SK-N-SH treated with all-trans-retinoic acid at 6 μM for 48 hours (cell line): ENCODE measurements around the gene CKM.

Source experiments
- ARNTL ChIP-seq: fragments of 450-650 bp; formaldehyde crosslinking; IDR thresholded peaks from 2 replicates; pipeline ENCODE4 v1.5.0; 2020; ENCODE audit warnings: low read depth, mild to moderate bottlenecking, moderate library complexity, borderline replicate concordance
- CREB5 ChIP-seq: fragments of 250-450 bp; sonication (Bioruptor Pico); IDR thresholded peaks from 2 replicates; pipeline ENCODE4 v1.5.1; 2020; ENCODE audit warnings: low read depth, mild to moderate bottlenecking, moderate library complexity
- CSRNP3 ChIP-seq: fragments of 250-450 bp; sonication (Bioruptor Pico); IDR thresholded peaks from 2 replicates; pipeline ENCODE4 v1.5.1; 2021; ENCODE audit warnings: mild to moderate bottlenecking, moderate library complexity
- ESRRG ChIP-seq: fragments of 250-450 bp; sonication (Bioruptor Pico); IDR thresholded peaks from 2 replicates; pipeline ENCODE4 v1.6.1; 2021; ENCODE audit warnings: mild to moderate bottlenecking
- GLIS3 ChIP-seq: fragments of 250-450 bp; sonication (Bioruptor Pico); IDR thresholded peaks from 2 replicates; pipeline ENCODE4 v1.5.0; 2020; ENCODE audit warnings: mild to moderate bottlenecking, moderate library complexity
- OSR1 ChIP-seq: fragments of 250-450 bp; sonication (Bioruptor Pico); IDR thresholded peaks from 2 replicates; pipeline ENCODE4 v1.8.0; 2022; ENCODE audit warnings: moderate library complexity, mild to moderate bottlenecking, inconsistent platforms
- PATZ1 ChIP-seq: fragments of 250-450 bp; sonication (Bioruptor Pico); IDR thresholded peaks from 2 replicates; pipeline ENCODE4 v1.8.0; 2020; ENCODE audit warnings: mild to moderate bottlenecking, moderate library complexity, borderline replicate concordance
- PPARA ChIP-seq: fragments of 250-450 bp; sonication (Bioruptor Pico); IDR thresholded peaks from 2 replicates; pipeline ENCODE4 v1.5.0; 2020; ENCODE audit warnings: mild to moderate bottlenecking, borderline replicate concordance
- SNAI2 ChIP-seq: fragments of 250-450 bp; sonication (Bioruptor Pico); IDR thresholded peaks from 2 replicates; pipeline ENCODE4 v1.5.0; 2020; ENCODE audit warnings: mild to moderate bottlenecking, moderate library complexity
- TCF4 ChIP-seq: fragments of 250-450 bp; sonication (Bioruptor Pico); IDR thresholded peaks from 2 replicates; pipeline ENCODE4 v1.8.0; 2021; ENCODE audit warnings: mild to moderate bottlenecking, moderate library complexity, borderline replicate concordance
- ZFP3 ChIP-seq: fragments of 250-450 bp; sonication (Bioruptor Pico); IDR thresholded peaks from 2 replicates; pipeline ENCODE4 v1.5.0; 2020; ENCODE audit warnings: mild to moderate bottlenecking, moderate library complexity
- ZFP30 ChIP-seq: fragments of 450-650 bp; formaldehyde crosslinking; IDR thresholded peaks from 2 replicates; pipeline ENCODE4 v1.5.0; 2022; ENCODE audit warnings: mild to moderate bottlenecking, moderate library complexity
- ZNF70 ChIP-seq: fragments of 450-650 bp; formaldehyde crosslinking; IDR thresholded peaks from 2 replicates; pipeline ENCODE4 v1.5.0; 2020; ENCODE audit warnings: mild to moderate bottlenecking, moderate library complexity
- ZNF8 ChIP-seq: fragments of 450-650 bp; formaldehyde crosslinking; IDR thresholded peaks from 2 replicates; pipeline ENCODE4 v1.5.0; 2020; ENCODE audit warnings: mild to moderate bottlenecking, moderate library complexity

DNA sequence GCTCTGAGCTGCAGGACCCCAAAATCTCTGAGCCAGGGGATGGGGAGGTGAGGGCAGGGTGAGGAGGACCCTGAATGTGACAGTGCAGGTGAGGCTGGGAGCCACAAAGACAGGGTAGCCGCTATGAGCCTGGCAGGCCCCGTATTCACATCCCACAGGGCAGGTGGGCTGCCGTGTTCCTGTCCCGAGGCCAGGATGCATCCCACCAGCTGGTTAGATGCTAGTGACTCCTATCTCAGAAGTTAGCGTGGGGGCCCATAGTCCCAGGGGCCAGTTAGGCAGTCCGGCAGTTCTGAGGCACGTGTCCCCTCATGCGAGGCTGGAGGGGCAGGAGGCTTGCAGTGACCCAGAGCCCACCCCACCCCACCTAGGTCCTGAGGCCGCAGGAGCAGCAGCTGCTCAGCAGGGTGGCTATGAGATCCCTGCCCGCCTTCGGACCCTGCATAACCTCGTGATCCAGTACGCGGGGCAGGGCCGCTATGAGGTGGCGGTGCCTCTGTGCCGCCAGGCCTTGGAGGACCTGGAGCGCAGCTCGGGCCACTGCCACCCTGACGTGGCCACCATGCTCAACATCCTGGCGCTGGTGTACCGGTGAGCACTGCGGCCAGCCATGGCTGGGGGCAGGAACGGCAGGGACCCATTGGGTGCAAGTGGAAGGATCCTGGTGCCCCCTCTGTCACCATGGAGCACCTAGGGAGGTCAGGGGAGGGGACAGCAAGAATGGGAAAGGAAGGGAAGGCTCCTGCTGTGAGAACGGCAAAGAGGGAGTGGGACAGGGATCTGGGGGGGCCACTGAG is 25.1 kb upstream of the CKM start:
- TF ChIP-seq ZFP3 (CRISPR knock-in tag) (no peak), ARNTL (CRISPR knock-in tag) (no peak), CREB5 (CRISPR knock-in tag) (no peak), ZNF70 (CRISPR knock-in tag) (no peak), ZFP30 (CRISPR knock-in tag) (no peak), TCF4 (no peak), OSR1 (CRISPR knock-in tag) (no peak), GLIS3 (CRISPR knock-in tag) (no peak), PPARA (CRISPR knock-in tag) (no peak), PATZ1 (CRISPR knock-in tag) (no peak), SNAI2 (CRISPR knock-in tag) (no peak), CSRNP3 (CRISPR knock-in tag) (no peak), ESRRG (CRISPR knock-in tag) (no peak), ZNF8 (CRISPR knock-in tag) (no peak)
